DMS153 treated with DMSO at 0.1 percent for 48 hours (cell line): ENCODE results near the gene ZNF609.
A peak's percentile ranks its signal among the peaks of the same experiment; 100 is the strongest.

Experiments used
- DNase-seq: peaks from one replicate; lab custom pipeline; 2025; ENCODE audit not compliant: unreplicated experiment; lab: John Stamatoyannopoulos, UW

ZNF609 gene

DNA sequence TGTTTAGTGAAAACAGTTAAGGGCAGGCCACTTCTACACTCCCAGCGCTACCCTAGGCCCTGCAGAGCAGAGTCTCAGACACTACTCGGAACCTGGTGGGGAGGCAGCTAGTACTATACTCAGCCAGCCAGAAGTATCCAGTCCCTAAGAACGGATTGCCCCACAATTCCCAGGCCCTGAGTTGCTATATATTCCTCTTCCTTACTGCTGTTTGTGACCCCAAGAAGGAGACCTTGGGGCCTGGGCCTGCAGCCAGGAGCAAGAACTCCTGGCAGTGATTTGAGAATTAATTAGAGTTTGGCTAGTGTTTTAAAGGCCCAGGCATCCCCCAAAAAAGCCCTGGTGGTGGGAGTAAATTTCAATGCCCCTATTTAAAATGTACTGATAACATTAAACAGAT lies 227.3 kb downstream of the ZNF609 start:
- no peak for DNase-seq

DNA sequence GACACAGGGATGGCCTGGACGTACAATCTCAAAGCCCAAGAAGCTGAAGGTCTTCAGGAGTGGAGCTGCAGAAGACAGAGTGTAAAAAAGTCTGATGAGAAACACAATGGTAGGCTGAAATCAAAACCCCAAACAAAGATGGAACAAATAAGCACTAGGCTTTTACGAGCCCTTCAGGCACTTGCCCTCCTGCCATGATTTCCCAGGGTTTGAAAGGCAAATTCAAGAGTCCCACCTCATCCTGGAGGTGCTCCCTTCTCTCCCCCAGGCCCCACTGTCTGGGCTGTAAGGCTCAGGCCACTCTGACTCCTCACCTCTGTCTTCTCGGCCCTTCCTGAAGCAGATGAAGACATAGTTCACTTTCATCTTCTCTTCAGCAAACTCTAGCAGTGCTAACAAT lies 228.4 kb downstream of the ZNF609 start:
- DNase-seq, result no peak

DNA sequence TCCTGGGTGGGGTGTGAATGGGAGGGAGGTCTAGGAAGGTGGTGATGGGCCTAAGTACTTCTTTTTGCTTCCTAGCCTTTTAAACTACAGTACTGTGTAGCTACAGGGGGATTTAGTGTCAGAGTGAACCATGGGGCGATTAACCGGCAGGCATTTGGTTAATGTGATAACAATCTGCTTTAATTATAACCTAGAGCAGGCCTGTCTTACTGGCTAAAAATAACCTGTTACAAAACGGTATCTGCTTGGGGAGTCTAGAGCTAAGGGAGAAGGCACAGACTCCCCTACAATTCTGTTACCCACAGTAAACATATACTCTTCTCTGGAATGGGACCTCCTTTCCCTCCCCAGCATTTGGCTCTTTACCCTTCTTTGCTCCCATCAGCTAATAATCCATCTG lies 229.6 kb downstream of the ZNF609 start:
- no peak for DNase-seq

DNA sequence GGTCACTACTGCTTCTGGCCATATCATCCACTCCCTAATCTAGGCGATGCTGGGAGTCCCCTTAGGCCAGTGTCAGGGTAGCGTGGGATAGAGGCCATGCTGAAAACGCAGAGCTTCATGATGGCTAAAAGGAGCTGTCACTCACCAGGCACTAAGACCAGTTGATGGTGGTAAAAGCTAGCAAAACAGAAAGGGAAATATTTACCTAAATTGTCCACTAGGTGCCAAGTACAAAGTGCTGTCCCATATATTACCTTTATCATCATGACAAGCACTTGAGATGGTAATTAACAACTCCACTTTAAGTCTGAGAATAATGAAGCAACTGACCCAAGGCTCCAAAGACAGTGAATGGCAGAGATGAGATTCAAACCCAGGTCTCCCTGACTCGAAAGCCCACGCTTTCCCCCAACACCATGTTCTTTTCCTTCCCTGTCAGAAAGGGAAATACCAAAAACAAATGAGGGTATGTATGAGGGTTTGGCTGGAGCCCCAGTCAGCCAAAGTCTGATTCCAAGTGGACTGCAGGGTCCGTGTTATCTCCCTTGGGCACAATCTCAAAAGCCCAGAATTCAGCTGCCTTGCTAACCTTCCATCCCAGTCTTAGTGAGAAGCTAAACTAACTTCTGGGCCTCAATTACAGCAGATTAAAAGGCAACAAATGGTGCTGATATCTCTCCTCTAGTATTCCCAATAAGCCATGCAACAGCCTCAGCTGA lies 230.4 kb downstream of the ZNF609 start:
- DNase-seq, result no peak

DNA sequence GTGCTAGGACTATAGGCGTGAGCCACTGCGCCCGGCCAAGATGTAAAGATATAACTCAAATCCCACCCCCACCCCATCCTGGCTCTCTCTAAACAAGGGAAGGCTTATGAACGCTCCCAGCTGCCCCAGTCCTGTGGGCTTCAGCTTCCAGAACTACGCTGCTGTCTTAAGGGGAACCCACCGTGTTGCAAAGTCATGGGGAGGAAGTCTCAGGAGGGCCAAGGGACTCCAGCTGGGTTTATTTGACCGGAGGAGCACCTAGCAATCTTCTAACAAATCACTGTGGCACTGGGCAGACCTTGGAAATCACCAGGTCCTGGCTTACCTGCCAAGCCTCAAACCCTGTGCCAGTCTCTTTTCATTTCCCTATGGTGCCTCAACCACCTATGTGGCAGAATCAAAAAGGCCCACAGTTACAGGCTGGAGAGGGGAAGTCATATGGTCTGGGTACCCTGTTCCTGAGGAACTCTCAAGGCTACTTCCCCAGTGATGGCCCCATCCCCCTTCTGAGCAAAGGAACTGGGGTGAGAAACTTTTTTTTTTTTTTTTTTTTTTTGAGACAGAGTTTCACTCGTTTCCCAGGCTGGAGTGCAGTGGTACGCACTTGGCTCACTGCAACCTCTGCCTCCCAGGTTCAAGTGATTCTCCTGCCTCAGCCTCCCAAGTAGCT lies 231.7 kb downstream of the ZNF609 start:
- DNase-seq, result no peak

DNA sequence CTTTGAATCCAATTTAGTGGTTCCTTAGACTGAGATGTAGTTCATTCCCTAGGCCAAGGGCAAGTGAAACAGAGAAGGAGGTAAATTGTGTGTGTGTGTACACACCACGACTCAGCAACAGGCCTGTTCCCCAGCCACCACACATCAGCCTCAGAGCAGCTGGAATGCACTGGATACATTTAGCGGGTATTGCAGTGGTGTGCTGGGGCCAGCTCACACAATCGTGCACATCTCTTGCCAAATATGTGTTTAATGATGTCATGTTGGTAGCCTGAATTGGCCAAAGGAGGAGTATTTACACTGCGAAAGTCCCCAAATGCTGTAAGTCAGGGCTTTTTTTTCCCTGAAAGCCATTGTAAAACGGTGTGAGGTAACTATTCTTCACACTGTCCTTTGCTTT lies 232.8 kb downstream of the ZNF609 start:
- DNase-seq, result no peak

DNA sequence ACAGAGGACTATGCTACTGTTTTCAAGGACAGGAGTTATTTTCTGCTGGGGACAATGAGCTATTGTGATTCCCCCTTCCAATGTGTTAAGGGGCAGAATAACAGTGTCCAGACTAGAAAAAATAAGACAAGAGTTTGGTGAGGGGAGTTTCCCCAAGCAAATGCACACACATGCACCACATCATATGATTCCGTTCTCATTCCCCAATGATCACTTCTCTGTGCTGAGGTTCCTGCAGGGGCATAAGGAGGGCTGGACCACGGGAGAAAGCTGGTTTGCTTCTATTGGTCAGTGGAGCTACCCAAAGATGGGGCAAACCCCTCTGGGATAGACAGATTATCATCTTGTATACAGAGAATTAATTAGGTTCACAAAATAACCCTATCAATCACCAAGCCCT lies 234.4 kb downstream of the ZNF609 start:
- DNase-seq, result no peak

DNA sequence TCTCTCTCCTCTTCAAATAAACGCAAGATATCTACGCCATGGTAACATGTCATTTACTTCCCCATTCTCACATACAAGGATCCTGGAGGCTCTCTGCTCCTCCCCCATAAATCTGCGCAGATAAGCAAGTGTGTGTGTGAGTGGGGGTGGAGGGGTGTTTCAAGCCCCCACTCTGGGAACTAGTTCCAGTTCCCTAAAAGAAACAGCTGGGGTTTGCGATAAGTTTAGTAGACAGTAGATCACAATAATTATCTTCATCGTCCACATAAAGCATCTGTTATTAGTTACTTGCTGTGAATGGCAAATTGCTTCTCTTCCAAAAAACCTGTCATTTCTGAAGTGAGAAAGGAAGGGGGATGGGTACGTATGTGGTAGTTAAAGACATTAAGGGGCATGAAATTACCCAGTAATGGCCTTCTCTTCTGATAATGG lies 235.2 kb downstream of the ZNF609 start:
- DNase-seq, result no peak

DNA sequence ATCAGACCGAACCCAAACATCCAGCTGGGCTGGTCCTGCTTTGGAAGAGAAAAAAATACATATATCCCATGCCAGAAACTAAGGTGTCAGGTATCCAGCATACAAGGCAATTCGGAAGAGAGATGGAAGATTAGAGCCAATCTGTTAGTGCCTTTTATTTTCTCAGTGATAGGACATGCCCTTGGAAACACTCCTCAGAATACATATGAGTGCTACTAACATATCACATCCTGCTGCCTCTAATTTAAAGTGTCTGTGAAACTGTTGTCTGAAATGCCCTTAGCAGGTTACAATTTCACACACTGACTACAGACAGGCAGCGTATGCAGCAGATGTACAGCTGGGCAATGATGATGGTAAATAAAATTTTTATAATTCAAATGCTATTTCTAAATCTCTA lies 236.1 kb downstream of the ZNF609 start:
- no peak for DNase-seq

DNA sequence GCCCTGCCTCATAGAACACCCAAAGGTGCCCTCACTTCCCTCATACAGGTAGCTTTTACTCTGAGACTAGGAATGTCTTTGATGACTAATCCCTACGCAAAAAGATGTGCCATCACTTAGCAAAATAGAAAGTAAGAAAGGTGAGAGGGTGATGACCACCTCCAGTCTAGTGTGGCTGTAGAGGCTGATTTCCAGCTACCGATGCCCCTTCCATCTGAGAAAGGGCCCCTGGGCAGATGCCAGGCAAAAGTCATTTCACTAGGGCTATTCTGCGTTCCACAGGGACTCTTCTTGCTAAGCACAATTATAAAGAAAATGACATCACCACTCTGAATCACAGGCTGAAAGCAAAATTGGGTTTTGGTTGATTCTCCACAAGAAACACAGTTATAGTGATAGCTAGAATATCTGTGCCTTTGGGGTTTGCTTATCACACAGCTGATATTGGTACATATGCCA lies 237.6 kb downstream of the ZNF609 start:
- DNase-seq, result no peak

DNA sequence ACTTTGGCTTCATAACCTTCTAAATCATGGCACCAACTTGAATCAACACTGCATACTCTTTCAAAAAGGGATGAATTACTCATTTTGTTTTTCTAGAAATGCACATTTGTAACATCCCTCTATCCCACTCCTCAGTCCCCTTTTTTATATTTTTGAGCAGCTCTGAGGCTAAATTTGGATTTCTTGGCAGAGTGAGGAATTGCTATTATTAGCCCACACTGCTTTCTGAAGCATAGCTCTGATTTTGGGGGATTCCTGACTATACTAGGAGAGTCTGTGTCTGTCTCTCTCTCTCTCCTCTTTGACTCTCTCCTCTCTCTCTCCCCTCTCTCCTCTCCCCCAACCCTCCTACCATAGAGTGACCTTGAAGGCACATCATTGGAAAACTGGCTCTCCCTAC lies 238.4 kb downstream of the ZNF609 start:
- DNase-seq, result no peak

DNA sequence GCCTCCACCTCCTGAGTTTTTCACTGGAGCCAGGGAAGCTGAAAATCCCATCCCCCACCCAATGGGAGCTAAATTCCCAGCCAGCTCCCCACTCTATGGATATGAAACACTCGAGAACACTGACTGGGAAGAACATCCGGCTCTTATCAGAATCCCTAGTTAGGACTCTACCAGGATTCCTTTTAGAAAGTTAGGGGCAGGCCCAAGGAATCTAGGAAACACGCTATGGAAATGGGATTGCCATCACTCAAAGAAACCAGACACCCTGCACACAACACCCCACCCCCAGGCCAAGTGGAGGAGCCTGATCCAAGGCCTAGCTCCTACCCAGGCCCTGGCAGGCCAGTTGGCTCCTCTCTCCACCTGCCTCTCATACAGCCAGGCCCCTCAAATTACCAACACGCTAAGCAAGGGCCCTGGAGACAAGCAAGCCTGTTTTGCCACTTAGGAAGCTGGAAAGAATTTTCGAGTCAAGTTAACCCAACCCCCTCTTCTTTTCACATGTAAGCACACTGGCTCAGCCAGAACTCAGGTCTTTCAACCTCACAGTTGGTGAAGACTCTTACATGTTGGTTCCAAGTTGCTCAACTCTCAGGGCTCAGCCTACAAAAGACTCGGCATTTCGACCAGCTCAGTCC lies 239.5 kb downstream of the ZNF609 start:
- DNase-seq, result no peak

DNA sequence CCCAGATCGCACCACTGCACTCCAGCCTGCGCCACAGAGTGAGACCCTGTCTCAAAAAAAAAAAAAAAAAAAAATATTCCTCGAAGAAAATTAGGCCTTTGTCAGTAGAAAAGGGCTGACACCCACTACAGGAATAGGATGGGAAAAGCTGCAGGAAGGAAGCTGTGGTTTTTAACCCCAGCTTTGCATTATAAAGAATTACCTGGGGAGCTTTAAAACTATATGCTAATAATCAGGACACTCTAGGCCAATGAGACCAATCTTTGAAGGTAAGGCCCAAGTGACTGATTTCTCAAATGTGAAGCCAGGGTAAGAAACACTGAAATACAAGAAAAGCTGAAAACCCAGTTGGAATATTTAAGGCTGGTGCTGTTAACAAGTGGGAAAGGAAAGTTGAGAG lies 240.7 kb downstream of the ZNF609 start:
- no peak for DNase-seq

DNA sequence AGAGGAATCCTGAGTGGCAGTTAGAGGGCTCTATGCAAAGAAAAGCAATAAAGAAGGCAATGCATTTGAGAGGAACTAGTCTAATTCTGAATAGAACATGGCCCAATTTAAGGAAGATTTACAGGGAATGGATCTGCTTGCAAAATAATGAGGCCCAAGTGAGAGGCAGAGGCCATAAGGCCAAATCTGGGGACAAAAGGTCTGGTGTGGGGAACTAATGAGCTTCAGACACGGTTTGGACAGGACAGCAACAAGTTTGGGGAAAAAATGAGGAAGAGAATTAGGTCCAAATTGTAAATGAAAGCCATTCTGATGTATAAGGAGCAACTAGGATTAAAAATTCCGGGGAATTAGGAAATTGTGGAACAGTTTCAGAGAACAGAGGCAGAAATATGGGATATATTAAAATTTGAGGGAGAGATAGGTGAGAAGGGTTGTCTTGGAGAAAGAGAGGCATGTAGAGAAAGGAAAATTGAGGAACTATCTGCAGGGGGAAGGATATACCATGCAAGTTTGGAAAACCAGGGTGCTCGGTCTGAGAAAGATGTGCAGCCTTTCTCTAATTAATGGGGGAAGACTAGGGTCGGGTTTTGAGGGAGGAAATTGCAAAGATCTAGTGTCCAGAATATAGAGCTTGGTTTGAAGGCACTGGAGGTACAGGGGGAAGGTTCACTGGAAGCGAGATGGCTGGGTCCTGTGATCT lies 241.3 kb downstream of the ZNF609 start:
- DNase-seq, result no peak

DNA sequence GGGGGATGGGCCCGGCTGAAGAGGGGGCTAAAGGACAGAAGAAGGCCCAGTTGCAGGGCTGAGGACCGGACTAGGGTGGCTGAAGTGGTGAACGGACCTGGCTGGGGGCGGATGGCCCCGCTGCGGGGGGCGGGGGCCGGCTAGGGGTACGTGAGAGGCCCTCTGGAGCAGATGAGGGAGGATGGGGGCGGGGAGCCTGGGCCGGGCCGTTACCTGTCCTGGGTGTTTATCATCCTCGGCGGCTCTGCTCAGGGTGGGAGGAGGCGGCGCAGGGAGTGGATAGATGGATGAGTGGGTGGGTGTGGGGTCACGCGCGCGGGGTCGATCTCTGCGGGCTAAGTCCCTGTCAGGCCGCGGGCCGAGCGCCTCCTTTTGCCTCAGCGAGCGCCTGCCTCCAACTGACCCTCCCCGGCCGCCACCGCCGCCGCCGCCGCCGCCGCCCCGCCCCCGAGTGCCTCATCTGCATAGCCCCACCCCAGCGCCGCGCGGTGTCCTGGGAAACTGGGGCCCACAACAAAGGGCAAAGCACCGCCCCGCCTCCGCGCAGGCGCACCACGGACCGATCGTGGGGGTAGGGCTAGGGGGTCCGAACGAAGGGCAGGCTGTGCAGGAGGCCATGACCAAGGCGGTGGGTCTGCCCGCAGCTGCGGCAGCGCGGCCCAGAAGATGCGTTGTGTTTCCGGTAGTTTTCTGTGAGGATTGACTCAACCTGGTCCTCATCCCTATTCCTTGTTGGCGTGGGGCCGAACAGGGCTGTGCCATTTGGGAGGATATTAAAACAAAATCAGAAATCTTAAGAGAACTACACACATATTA lies 242.6 kb downstream of the ZNF609 start:
- DNase-seq, result peak; percentile 25

DNA sequence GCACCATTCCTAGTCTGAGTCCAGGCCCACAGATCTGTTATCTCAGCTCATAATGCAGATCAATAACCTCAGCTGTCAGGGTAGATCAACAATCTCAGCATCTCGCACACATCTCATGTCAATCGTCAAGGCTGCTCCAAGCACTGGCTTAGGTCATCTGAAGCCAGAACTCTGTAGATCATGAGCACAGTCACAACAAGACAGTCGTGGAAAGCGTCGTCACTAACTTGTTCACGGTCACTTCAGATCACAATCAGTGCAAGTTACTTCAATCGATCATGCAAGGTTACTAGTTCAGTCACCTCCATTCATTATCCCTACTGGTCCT lies 243.2 kb downstream of the ZNF609 start:
- no peak for DNase-seq

DNA sequence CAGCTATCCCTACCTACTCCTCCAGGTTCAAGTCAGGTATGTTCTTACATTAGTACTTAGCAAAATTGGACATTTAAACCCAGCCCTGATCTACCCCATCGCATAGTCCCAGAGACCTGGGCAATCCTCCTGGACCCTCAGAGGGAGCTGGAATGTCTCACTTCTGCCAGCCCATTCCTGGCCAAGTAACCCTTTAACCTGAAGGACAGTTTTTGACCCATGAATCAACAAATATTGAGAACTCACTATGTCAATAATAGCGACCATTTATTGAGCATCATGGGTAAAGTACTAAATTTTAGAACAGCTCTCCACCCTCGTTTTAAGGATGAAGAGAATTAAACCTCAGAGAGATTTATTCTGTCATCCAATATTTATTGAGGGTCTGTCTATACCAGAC lies 244.6 kb downstream of the ZNF609 start:
- no peak for DNase-seq

DNA sequence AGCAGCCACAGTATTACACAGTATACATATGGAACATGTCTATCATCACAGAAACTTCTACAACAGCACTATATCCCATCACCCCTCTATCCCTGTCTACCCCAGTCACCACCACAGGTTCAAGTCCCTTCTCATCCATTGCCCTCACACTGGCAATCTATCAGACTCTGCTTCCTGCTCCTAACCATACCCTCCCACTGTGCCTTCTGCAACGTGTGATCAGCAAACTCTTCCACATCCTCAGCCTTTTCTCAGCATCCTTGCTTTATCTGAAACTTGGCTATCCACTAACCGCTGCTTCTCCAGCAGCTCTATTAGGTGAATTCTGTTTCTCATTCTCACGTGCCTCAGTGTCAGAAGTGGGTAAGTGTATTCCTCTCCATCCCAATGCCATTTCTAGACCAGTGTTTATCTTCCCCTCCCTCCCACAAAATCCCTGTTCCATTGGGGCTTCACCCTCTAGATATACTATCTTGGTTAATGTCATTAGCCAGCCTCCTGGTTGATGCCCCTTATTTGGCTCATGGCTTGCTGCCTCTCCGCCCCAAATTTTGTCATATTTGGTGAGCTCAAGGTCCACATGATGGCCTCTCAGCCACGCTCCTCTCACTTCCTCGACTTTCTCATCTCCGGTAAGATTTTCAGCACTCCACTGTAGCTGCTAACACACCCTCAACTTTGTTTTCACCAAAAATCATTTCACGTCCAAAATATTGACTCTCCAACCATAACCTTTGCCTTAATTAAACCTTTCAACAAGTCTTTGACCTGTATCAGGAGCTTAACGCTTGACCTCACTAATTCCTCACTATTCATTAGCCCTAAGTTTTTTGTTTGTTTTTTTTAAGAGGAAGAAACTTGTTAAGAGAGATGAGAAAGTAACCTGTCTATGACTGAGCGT lies 245.9 kb downstream of the ZNF609 start:
- DNase-seq, result no peak

DNA sequence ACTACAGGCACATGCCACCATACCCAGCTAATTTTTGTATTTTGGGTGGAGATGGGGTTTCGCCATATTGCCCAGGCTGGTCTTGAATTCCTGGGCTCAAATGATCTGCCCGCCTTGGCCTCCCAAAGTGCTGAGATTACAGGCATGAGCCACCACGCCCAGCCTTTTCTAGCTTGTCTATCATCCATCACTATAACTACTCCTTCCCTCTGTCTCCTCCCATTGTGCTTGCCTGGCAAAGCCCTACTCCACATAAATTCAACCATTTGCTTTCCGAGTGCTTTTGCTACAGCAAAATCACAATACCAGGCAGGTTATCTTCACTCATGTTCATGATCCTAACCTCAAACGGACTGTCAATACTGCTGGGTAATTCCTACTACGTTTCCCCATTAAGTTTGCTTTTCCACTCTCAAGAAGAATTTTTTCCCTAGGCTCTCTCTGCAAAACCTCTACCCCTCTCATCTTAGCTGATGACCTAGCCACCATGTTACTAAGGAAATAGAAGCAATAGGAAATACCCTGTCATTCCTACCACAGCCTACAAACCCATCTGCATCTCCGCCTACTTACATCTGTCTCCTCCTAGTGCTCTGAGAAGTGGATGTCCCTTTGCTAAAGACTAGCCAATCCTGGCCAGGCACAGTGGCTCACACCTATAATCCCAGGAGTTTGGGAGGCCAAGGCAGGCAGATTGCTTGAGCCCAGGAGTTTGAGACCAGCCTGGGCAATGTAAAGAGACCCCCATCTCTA lies 250.5 kb downstream of the ZNF609 start:
- DNase-seq, result no peak
